Skeletal muscle satellite cell (primary cell): ENCODE measurements around the gene FTSJ1.
A peak's percentile ranks its signal among the peaks of the same experiment; 100 is the strongest.

Experiments
- H3K27me3 ChIP-seq: 2 replicates; pipeline ENCODE4 v1.7.0; 2013; ENCODE audit warnings: low read length; ENCODE audit not compliant: control insufficient read depth, insufficient read depth
- H3K36me3 ChIP-seq: 2 replicates; pipeline ENCODE4 v1.7.0; 2013; ENCODE audit warnings: mild to moderate bottlenecking, control low read depth, low read length; ENCODE audit not compliant: insufficient read depth
- H3K4me1 ChIP-seq: 2 replicates; pipeline ENCODE4 v1.7.0; 2013; ENCODE audit warnings: low read length; ENCODE audit not compliant: control insufficient read depth, insufficient read depth
- H3K4me2 ChIP-seq: 2 replicates; pipeline ENCODE4 v1.7.0; 2013; ENCODE audit warnings: mild to moderate bottlenecking, low read length
- H3K4me3 ChIP-seq: 2 replicates; pipeline ENCODE4 v1.7.0; 2013; ENCODE audit warnings: low read length
- H3K9ac ChIP-seq: 2 replicates; pipeline ENCODE4 v1.7.0; 2013; ENCODE audit warnings: mild to moderate bottlenecking, low read depth, low read length, moderate library complexity
- H3K9me3 ChIP-seq: replicated peaks from 2 replicates; pipeline ENCODE4 v1.7.0; 2013; ENCODE audit warnings: mild to moderate bottlenecking, control low read depth, low read length

Gene FTSJ1

DNA sequence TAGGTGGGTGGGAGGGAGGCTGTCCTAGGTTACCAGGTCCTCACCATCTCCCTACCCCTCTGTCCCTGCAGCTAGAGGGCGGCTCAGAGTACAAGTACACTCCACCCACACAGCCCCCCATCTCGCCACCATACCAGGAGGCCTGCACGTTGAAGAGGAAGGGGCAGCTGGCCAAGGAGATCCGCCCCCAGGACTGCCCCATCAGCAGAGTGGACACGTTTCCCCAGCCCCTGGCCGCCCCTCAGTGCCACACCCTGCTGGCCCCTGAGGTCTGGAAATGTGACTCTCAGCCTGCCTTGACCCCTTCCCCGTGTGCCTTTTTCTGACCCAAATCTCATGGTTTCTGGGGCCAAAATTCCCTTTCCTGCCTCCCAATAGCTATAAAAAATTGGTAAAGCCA is 6.5 kb downstream of the FTSJ1 start:
- no peaks in the 10 kb centered on the region for H3K9me3 ChIP-seq
- H3K36me3 ChIP-seq = peaks cover 57% of the 10 kb centered on the region
- no peak overlapping the region for H3K4me3 ChIP-seq
- peaks cover 15% of the 10 kb centered on the region for H3K4me1 ChIP-seq
- no peak overlapping the region for H3K4me2 ChIP-seq
- no peak overlapping the region for H3K9ac ChIP-seq
- H3K27me3 ChIP-seq = no peaks in the 10 kb centered on the region

DNA sequence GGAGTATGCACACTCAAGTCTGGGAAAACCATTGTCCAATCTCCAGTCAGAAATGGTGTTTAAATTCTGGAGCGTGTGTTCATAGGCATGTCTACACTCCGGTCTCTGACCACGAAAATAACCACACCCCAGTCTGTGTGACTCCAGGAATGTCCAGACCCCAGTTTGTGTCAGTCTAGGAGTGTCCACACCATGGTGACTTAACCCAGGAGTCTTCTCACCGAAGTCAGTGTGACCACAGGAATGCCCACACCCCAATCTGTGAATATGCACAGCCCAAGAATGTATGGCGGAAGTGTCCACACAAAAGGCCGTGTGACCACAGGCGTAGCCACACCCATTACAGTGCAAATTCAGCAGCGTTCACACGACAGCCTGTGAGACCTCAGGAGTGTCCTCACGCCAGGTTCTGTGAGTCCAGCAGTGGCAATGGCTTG is 11.4 kb downstream of the FTSJ1 start:
- no peak overlapping the region for H3K4me2 ChIP-seq
- H3K4me1 ChIP-seq = peaks cover 34% of the 10 kb centered on the region
- H3K4me3 ChIP-seq = no peak overlapping the region
- no peaks in the 10 kb centered on the region for H3K9me3 ChIP-seq
- H3K36me3 ChIP-seq = peaks cover 23% of the 10 kb centered on the region
- no peaks in the 10 kb centered on the region for H3K27me3 ChIP-seq
- H3K9ac ChIP-seq = peak overlapping the region; percentile 42

DNA sequence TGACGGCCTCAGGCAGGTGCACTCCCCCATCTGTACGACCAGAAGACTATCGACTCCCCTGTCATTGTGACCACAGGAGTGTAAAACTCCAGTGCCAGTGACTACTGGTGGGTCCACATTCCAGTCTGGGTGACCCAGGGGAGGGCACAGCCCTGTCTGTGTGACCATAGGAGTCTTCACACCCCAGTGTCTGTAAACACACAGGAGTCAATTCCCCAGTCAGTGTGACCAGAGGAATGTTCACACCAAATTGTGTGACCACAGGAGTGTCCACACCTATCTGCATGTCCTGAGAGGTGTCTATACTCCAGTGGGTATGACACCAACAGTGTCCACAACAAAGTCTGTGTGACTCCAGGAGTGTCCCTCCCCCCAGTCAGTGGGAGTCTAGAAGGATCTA is 12.0 kb downstream of the FTSJ1 start:
- no peaks in the 10 kb centered on the region for H3K27me3 ChIP-seq
- peaks cover 16% of the 10 kb centered on the region for H3K36me3 ChIP-seq
- no peak overlapping the region for H3K4me3 ChIP-seq
- H3K4me2 ChIP-seq = no peak overlapping the region
- no peaks in the 10 kb centered on the region for H3K9me3 ChIP-seq
- peaks cover 41% of the 10 kb centered on the region for H3K4me1 ChIP-seq
- H3K9ac ChIP-seq = peak overlapping the region; percentile 42

DNA sequence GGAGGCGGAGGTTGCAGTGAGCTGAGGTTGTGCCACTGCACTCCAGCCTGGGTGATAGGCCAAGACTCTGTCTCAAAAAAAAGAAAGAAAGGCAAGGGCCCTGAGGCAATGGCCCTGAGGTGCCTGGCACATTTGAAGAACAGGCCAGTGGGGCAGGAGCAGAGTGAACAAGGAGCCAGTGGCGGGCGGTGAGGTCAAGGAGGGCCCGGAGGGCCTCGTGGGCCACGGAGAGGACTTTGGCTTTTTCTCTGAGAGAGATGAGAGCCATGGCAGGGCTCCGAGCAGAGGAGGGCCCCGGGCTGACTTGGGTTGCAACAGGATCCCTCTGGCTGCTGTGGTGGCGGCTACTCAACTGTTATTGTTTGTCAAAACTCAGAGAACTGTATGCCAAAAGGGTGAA is 13.3 kb downstream of the FTSJ1 start:
- H3K27me3 ChIP-seq = no peaks in the 10 kb centered on the region
- no peak overlapping the region for H3K4me3 ChIP-seq
- H3K9me3 ChIP-seq = no peaks in the 10 kb centered on the region
- H3K36me3 ChIP-seq = peaks cover 9% of the 10 kb centered on the region
- no peak overlapping the region for H3K9ac ChIP-seq
- peaks cover 51% of the 10 kb centered on the region for H3K4me1 ChIP-seq
- no peak overlapping the region for H3K4me2 ChIP-seq

DNA sequence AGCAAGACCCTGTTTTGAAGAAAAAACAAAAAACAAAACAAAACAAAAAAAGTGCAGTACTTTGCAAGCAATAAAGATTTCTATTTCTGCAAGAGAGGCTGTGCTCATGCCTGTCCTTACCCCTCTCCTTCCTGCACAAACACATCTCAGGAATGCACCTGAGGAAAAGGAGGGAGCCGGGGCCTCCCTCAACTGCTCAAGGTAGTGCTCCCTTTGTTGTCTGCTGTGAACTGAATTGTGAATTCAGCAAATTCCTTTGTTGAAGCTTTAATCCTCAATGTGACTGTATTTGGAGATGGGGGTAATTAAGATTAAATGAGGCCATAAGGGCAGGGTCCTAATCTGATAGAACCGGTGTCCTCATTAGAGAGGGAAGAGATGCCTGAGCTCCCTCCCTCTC is 13.9 kb downstream of the FTSJ1 start:
- peaks cover 9% of the 10 kb centered on the region for H3K36me3 ChIP-seq
- H3K4me1 ChIP-seq = peaks cover 51% of the 10 kb centered on the region
- no peak overlapping the region for H3K4me2 ChIP-seq
- no peaks in the 10 kb centered on the region for H3K27me3 ChIP-seq
- no peak overlapping the region for H3K4me3 ChIP-seq
- H3K9me3 ChIP-seq = no peaks in the 10 kb centered on the region
- no peak overlapping the region for H3K9ac ChIP-seq

DNA sequence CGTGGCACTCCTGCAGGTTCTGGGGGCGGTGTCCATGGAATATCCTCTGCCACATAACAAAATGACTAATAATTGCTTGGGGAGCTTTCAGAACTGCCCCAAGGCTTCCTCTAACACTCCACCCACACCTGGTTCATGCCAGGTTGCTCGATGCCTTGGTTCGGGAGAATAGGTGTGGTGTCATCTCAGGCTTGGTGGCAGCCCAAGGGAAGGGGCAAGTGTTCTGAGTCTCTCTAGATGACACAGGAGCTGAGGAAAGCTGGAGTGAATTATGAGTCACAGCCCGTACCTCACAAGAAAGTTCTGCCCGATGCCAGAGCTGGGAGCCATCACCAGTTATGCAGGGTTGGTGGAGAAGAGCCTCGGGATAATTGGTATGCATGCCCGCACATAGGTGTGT is 14.7 kb downstream of the FTSJ1 start:
- Histone ChIP-seq H3K4me2 (no peak overlapping the region), H3K4me1 (peaks cover 51% of the 10 kb centered on the region), H3K4me3 (no peak overlapping the region), H3K9ac (no peak overlapping the region), H3K27me3 (no peaks in the 10 kb centered on the region), H3K36me3 (peaks cover 9% of the 10 kb centered on the region), H3K9me3 (no peaks in the 10 kb centered on the region)

DNA sequence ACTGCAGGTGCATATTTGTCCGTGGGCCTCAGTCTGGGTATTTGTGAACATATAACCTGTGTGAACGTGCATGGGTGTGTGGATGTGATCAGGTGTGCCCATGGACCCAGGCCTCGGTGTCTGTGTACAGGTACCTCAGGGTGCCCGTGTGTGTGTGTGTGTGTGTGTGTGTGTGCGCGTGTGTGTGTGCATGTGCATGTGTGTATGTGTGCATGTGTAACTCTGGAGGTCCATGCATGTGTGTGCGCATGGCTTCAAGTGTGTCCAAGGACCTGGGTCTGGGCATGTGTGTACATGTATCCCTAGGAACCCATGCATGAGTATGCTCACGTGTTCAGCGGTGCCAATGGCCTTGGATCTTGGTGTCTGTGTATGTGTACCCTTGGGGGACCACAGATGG is 15.8 kb downstream of the FTSJ1 start:
- Histone ChIP-seq H3K9ac (peak overlapping the region; percentile 41), H3K4me3 (no peak overlapping the region)

DNA sequence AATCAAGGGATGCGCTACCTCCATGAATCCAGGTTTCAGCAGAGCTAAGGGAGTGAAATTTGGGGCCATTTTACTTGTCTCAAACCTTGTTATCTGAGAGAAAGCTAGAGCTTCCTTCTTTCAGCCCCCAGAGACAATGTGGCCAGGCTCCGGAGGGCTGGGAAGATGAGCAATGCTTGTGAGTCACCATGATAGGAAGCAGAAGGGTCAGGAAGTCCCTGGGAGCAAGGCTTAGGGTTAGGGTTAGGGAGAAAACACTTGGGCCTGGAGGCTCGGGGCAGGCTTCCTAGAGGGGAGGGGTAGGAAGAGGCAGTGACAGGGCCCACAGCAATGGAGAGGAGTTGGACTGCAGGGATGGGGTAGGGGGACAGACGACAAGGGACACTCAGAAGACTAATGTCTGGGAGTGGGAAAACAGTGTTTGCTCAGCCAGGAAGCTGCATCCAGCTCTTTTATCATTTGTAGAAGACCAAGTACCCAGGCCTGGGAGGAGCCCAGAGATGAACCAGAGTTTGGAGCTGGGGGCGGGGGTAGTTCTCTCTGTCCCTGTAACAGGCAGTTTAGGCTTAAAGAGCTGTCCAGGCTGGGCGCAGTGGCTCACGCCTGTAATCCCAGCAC is 16.4 kb downstream of the FTSJ1 start:
- Histone ChIP-seq H3K9me3 (no peaks in the 10 kb centered on the region), H3K9ac (peak overlapping the region; percentile 56), H3K36me3 (no peaks in the 10 kb centered on the region), H3K4me3 (no peak overlapping the region), H3K4me1 (peaks cover 51% of the 10 kb centered on the region), H3K4me2 (peak overlapping the region; percentile 58), H3K27me3 (no peaks in the 10 kb centered on the region)

More for the DNA sequence above, 15.8 kb downstream of the FTSJ1 start:
- H3K27me3 ChIP-seq = no peaks in the 10 kb centered on the region
- peak overlapping the region; percentile 58 for H3K4me2 ChIP-seq
- H3K9me3 ChIP-seq = no peaks in the 10 kb centered on the region
- H3K36me3 ChIP-seq = peaks cover 4% of the 10 kb centered on the region
- H3K4me1 ChIP-seq = peaks cover 53% of the 10 kb centered on the region

DNA sequence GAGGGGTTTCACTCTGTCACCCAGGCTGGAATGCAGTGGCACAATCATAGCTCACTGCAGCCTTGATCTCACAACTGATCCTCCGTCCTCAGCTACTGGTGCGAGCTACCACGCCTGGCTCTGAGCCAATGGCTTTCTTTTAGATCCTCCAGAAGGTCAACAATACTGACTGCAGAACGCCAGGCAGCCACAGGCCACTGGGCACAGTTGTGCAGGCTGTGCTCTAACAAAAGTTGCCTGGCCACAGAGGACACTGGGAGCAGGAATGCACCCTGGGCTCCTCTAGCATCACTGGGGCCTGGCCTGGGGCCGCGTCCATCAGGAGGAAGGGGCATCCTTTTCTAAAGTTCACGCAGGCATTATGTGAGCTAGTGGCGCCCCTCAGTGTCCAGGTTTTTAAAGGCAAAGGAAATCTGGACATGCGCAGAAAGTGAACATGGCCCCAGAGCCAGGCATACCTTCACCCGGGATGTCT is 17.9 kb downstream of the FTSJ1 start:
- Histone ChIP-seq H3K36me3 (no peaks in the 10 kb centered on the region), H3K4me2 (peak overlapping the region; percentile 43), H3K9ac (no peak overlapping the region), H3K4me3 (no peak overlapping the region), H3K4me1 (peaks cover 56% of the 10 kb centered on the region), H3K27me3 (no peaks in the 10 kb centered on the region), H3K9me3 (no peaks in the 10 kb centered on the region)

DNA sequence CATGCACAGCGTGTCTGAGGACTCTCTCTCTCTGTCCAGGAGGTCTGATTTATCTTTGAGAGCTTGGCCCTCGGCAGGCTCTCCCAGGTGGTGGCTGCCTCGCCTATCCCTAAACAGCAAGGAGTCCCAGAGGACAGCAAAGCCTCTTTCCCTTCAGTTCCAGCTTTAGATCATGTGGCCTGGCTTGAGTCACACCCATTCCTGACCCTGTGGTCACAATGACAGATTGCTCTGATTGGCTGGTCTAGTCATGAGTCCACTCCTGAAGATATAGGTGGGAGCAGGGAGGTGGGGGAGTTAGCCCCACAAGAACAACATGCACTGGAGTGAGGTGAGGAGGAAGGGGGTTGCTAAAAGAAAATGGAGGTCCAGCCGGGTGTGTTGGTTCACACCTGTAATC is 20.7 kb downstream of the FTSJ1 start:
- H3K36me3 ChIP-seq = no peaks in the 10 kb centered on the region
- H3K9ac ChIP-seq = no peak overlapping the region
- H3K4me1 ChIP-seq = peaks cover 45% of the 10 kb centered on the region
- no peak overlapping the region for H3K4me3 ChIP-seq
- H3K9me3 ChIP-seq = no peaks in the 10 kb centered on the region
- no peak overlapping the region for H3K4me2 ChIP-seq
- H3K27me3 ChIP-seq = no peaks in the 10 kb centered on the region

DNA sequence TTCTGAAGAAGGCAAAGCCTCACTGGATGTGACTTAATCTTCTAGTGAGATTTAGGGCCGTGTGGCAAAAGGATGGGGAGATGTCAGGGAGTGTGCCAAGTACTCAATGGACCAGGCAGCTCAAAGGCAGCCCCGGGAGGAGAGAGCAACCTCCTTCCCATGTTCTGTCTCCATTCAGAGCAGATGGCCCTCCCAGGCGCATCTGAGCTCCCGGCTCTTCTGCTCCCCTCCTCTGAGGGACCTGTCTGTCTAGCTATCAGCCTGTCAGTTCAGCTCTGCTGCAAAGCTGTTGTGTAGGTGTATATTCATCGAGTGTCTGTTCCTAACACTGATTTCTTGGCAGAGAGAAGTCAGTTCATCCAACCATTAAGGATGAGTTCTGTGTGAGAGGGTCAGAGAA is 21.9 kb downstream of the FTSJ1 start:
- Histone ChIP-seq H3K9me3 (no peaks in the 10 kb centered on the region), H3K4me1 (peaks cover 33% of the 10 kb centered on the region), H3K9ac (peak overlapping the region; percentile 1), H3K4me2 (peak overlapping the region; percentile 53), H3K36me3 (no peaks in the 10 kb centered on the region), H3K4me3 (no peak overlapping the region), H3K27me3 (no peaks in the 10 kb centered on the region)

DNA sequence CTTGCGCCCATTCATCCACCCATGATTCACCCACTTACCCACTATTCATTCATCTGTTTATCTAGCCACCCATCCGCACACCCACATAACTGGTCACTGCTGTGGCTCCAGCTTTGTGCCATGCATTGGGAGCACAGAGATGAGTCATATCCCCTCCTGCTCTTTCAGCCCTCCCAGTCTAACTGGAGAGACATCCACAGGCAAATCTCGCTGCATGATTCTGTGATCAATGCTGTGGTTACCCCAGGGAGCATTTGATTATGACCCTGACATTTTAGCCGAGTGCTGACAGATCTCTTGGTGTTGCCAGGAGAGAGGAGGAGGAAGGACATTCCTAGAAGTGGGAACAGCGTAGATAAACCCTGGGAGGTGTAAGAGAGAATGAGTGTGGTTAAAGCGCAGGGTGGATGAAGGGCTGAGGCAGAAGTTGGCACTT is 22.4 kb downstream of the FTSJ1 start:
- H3K4me1 ChIP-seq = peaks cover 28% of the 10 kb centered on the region
- no peaks in the 10 kb centered on the region for H3K27me3 ChIP-seq
- peak overlapping the region; percentile 33 for H3K4me3 ChIP-seq
- H3K4me2 ChIP-seq = peak overlapping the region; percentile 53
- no peaks in the 10 kb centered on the region for H3K36me3 ChIP-seq
- H3K9me3 ChIP-seq = no peaks in the 10 kb centered on the region
- peak overlapping the region; percentile 32 for H3K9ac ChIP-seq
